Non-pigmented ciliary epithelial cell (primary cell): ENCODE results near the gene PLA2G2A.
"Not testable (repeated sequence)": the region's sequence is repeated elsewhere in the genome, so short reads cannot be mapped to it uniquely, and the experiment has no call there.

Source experiments
- DNase-seq: peaks from one replicate; pipeline ENCODE4 v3.0.0-alpha.2; 2010; ENCODE audit warnings: low read depth

PLA2G2A gene

GRCh38 chr1:19979494-19979977, at the start of gene PLA2G2A:
PLA2G2A (minus strand) TSS chr1:19979618; CDS start chr1:19978773, 845 bp downstream.
- no peak for DNase-seq

- DNase-seq, result no peak
Observed at GRCh38 chr1:20028726-20029125, 49.3 kb upstream of the PLA2G2A start.

GRCh38 chr1:20028125-20028524, 48.7 kb upstream of the PLA2G2A start:
- no peak for DNase-seq

- no peak for DNase-seq
Observed at GRCh38 chr1:20017741-20018140, 38.3 kb upstream of the PLA2G2A start.

- no peak for DNase-seq
Observed at GRCh38 chr1:20014153-20014552, 34.7 kb upstream of the PLA2G2A start.

GRCh38 chr1:20010016-20010415, 30.6 kb upstream of the PLA2G2A start:
- DNase-seq, result no peak

- no peak for DNase-seq
Observed at GRCh38 chr1:20009212-20009611, 29.8 kb upstream of the PLA2G2A start.

- DNase-seq, result no peak
Observed at GRCh38 chr1:20008391-20008841, 29.0 kb upstream of the PLA2G2A start.

- DNase-seq, result not testable (repeated sequence)
Observed at GRCh38 chr1:19998823-19999222, 19.4 kb upstream of the PLA2G2A start.

- DNase-seq, result no peak
Observed at GRCh38 chr1:19990689-19991088, 11.3 kb upstream of the PLA2G2A start.

GRCh38 chr1:19990182-19990582, 10.8 kb upstream of the PLA2G2A start:
- not testable (repeated sequence) for DNase-seq

DNA sequence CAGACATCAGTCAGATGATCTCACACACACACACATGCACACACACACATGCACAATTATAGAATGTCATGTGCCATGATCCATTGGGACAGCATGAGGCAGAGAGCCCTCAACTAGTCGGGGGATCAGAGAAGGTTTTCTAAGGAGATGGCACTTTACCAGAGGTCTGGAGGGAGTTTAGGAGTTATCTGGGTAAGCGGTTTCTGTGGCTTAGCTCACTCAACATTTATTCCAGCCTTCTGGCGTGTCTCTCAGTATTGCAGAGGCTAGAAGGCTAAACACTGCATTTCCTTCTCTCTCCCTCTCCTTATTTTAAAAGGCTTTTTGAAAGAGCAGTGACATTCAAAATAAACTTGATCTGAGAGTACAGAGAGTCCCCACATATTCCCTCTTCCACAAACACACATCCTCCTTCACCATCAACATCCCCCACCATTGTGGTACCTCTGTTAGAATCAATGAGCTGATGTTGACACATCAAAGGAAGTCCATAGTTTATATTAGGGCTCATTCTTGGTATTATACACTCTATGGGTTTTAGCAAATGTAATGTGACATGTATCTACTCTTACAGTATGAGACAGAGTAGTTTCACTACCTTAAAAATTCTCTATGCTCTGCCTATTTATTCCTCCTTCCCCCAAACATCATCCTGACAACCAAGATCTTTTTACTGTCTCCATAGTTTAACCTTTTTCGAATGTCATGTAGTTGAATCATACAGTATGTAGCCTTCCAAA, 9.0 kb upstream of the PLA2G2A start:
- DNase-seq, result no peak

DNA sequence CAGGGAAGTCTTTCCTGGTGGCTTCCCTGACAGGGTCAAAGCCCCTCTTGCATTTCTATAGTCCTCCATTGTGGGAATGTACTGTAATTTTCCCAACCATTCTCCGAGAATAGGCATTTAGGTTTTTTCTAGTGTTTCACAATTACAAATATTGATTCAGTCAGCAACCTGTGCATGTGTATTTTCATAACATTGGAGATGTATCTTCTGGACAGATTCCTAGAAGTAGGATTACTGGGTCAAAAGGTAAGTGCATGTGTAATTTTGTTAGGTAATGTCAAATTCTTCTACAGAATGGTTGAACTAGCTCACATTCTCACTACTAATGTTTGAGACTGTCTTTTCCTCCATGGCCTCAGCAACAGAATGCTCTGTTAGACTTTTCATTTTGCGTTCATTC, 8.3 kb upstream of the PLA2G2A start:
- DNase-seq, result no peak

DNA sequence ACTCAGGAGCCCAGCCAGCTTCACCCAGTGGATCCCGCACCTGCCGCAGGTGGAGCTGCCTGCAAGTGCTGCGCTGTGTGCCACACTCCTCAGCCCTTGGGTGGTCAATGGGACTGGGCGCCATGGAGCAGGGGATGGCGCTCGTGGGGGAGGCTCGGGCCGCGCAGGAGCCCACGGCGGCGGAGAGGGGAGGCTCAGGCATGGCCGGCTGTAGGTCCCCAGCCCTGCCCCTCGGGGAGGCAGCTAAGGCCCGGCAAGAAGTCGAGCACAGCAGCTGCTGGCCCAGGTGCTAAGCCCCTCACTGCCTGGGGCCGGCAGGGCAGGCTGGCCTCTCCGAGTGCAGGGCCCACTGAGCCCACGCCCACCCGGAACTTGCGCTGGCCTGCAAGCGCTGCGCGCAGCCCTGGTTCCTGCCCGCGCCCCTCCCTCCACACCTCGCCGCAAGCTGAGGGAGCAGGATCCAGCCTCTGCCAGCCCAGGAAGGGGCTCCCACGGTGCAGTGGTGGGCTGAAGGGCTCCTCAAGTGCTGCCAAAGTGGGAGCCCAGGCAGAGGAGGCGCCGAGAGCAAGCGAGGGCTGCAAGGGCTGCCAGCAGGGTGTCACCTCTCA, 5.1 kb upstream of the PLA2G2A start:
- DNase-seq, result not testable (repeated sequence)

- no peak for DNase-seq
Observed at GRCh38 chr1:19981507-19982312, 2.3 kb upstream of the PLA2G2A start.

DNA sequence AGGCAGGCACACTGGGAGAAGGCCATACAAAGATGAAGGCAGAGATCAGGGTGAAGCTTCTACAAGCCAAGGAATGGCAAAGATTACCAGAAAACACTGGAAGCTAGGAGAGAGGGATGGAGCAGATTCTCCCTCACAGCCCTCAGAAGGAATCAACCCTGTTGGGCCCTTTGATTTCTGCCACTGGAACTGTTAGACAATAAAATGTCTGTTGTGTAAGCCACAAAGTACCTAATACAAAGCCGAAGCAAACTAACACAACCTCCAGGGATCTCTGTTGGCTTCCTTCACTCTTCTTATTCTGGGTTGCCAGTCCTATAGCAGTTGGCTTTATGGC, 1.7 kb upstream of the PLA2G2A start:
- no peak for DNase-seq

DNA sequence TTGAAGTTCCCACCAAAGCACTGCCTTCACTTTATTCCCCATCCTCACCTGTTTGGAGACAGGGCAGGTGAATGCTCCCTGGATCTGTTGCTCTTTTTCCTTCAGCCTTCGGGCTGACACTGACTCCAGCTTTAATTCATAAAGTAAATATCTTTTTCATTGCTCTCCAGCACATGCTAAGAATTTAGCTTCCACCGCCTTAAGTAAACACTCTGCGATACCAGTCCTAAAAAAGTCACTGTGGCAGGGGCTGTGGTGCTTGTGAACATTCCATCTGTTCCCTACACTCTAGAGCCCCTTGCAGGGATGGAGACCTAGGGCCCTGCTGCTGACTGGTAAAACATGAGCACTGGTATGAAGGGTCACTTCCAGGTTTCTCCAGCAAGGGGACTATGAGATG, 896 bp upstream of the PLA2G2A start:
- no peak for DNase-seq

GRCh38 chr1:19978143-19978542, 1.3 kb downstream of the PLA2G2A start:
- no peak for DNase-seq

GRCh38 chr1:19976317-19977003, 3.0 kb downstream of the PLA2G2A start:
- no peak for DNase-seq

- no peak for DNase-seq
Observed at GRCh38 chr1:19975423-19976193, 3.8 kb downstream of the PLA2G2A start.

DNA sequence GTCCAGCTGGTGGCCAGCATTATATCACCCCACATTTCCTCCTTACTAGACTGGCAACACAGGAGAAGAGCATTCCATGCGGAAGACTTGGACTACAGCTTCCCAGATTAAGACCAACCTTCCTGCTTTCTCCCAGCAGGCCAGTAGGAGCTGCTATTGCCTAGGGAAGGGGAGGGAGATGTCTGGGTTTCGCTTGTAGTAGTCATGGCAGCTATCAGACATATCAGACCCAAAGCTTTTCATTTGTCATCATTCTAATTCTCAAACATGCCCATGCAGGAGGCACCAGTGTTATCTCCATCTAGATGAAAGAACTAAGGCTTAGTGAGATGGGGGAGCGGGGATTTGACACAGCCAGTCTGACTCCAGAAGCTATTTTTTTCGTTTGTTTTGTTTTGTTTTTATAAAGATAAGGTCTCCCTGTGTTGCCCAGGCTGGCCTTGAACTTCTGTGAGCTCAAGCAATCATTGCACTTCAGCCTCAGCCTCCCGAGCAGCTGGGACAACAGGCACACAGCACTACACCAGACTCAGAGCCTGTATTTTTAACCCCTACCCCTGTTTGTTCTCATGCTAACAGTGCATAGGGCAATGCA, 4.5 kb downstream of the PLA2G2A start:
- peak; percentile 47 for DNase-seq
